Measurements from ENCODE around the gene SSMEM1. TPM values are rescaled to one million over a fixed set of nuclear protein-coding genes. Genes with fewer than 3 reads are reported as not detected.

Gene SSMEM1
- total RNA-seq, 1 experiment from 2014 or later: not detected

GRCh38 chr7:130195396-130195795 is 12.3 kb upstream of the SSMEM1 start:
- H2AFZ ChIP-seq (ENCODE audit: low read length): no peak overlapping the region
- Mint-ChIP-seq H3K36me3 (ENCODE audit: insufficient read depth in 1 of 3, low read depth in 3 of 3) (peaks cover 25 to 75% (median 59%) of the 10 kb centered on the region in 3 experiments; a peak in 6 of 7 replicates), H3K27ac (no peak overlapping the region), H3K4me1 (no peaks in the 10 kb centered on the region), H3K4me3 (no peak overlapping the region), H3K27me3 (ENCODE audit: low read depth) (no peaks in the 10 kb centered on the region), H3K9me3 (no peaks in the 10 kb centered on the region; a peak in 1 of 5 replicates)
- H4K5ac ChIP-seq (ENCODE audit: insufficient read length, low read depth, low read length): no peak overlapping the region
- no peak for TF ChIP-seq CTCF (conservative IDR thresholded peaks at IDR 0.05)
- no peaks in the 10 kb centered on the region for H3K9me3 ChIP-seq (ENCODE audit: control insufficient read depth, low read depth, low read length)
- H3K4ac ChIP-seq (ENCODE audit: low read depth, low read length): no peak overlapping the region
- H2BK120ac ChIP-seq (ENCODE audit: low read depth, low read length, poor library complexity, severe bottlenecking): no peak overlapping the region
- no peak overlapping the region for H3K14ac ChIP-seq (ENCODE audit: insufficient read depth, low read length)
- H3K79me1 ChIP-seq (ENCODE audit: insufficient read depth, low read depth, low read length, poor library complexity, severe bottlenecking): no peaks in the 10 kb centered on the region
- no peak overlapping the region for H2BK12ac ChIP-seq (ENCODE audit: insufficient read length, low read depth, low read length)
- H3K56ac ChIP-seq (ENCODE audit: insufficient read length, low read depth, low read length): no peak overlapping the region
- H3K9ac ChIP-seq (ENCODE audit: extremely low read depth, insufficient read length, low read length): no peak overlapping the region
- no CpG with 5 or more reads among the region's 2 CpGs for WGBS (ENCODE audit: extremely low coverage, insufficient read length, low lambda C conversion rate)
- no peak overlapping the region for H3T11ph ChIP-seq (ENCODE audit: low read length)
- no peak overlapping the region for H4K8ac ChIP-seq (replicated peaks; ENCODE audit: insufficient read length, low read depth, low read length)
- H3K23me2 ChIP-seq (ENCODE audit: insufficient read length, low read depth, low read length, poor library complexity, severe bottlenecking): no peaks in the 10 kb centered on the region
- H3K4me1 ChIP-seq (ENCODE audit: insufficient read depth, low read length): no peaks in the 10 kb centered on the region
- no peaks in the 10 kb centered on the region for H3K27me3 ChIP-seq (ENCODE audit: insufficient read depth, low read length)
- no peaks in the 10 kb centered on the region for H3K79me2 ChIP-seq (ENCODE audit: insufficient read depth, low read length)
- H3K27ac ChIP-seq (ENCODE audit: insufficient read length, low read depth, low read length): no peak overlapping the region
- no peaks in the 10 kb centered on the region for H4K20me1 ChIP-seq (ENCODE audit: control insufficient read depth, insufficient read depth, insufficient read length)
- H2BK20ac ChIP-seq (ENCODE audit: low read depth, low read length, poor library complexity, severe bottlenecking): no peak overlapping the region
- no peak overlapping the region for H3K4me2 ChIP-seq (ENCODE audit: insufficient read depth, insufficient read length, low read length)
- no peak for DNase-seq
- H2BK15ac ChIP-seq (ENCODE audit: low read depth, low read length): no peak overlapping the region
- H4K91ac ChIP-seq (ENCODE audit: insufficient read length, low read depth, low read length): no peak overlapping the region
- no peak overlapping the region for H2BK5ac ChIP-seq (ENCODE audit: insufficient read length, low read length)
- no peak overlapping the region for H3K18ac ChIP-seq (ENCODE audit: insufficient read length, low read depth, low read length)
- no peak overlapping the region for H3K23ac ChIP-seq (ENCODE audit: insufficient read length, low read depth, low read length)
- H2AK5ac ChIP-seq (ENCODE audit: insufficient read length, low read length): no peak overlapping the region
